Adrenal gland (tissue), 5 donors: ENCODE measurements around the gene TCERG1L.

Experiments
- POLR2A ChIP-seq, 2 donors: fragments of 450-650 bp; IDR thresholded peaks; one replicate each; pipeline ENCODE4 v1.6.1; 2017; ENCODE audit warnings: antibody characterized with exemption in 2 of 2, mild to moderate bottlenecking in 2 of 2, moderate library complexity in 1 of 2
- TF ChIP-seq, protein P1 (sequence below), 6 experiments: fragments of 450-650 bp in 4 of 6; fragments of 200-600 bp in 2 of 6; sonication (generic) in 1 of 6; IDR thresholded peaks; 1 replicate in 5 of 6; 2 replicates in 1 of 6; pipeline versions ENCODE4 v1.5.1 to v1.8.0; 2016 to 2021; ENCODE audit warnings: antibody characterized with exemption in 6 of 6, mild to moderate bottlenecking in 2 of 6, moderate library complexity in 1 of 6
- donor health status: DM: no; HTN: no; CAD: no.

GRCh38 chr10:131047501-131047900 is 264.0 kb downstream of the TCERG1L start:
- TF ChIP-seq, protein P1, sequence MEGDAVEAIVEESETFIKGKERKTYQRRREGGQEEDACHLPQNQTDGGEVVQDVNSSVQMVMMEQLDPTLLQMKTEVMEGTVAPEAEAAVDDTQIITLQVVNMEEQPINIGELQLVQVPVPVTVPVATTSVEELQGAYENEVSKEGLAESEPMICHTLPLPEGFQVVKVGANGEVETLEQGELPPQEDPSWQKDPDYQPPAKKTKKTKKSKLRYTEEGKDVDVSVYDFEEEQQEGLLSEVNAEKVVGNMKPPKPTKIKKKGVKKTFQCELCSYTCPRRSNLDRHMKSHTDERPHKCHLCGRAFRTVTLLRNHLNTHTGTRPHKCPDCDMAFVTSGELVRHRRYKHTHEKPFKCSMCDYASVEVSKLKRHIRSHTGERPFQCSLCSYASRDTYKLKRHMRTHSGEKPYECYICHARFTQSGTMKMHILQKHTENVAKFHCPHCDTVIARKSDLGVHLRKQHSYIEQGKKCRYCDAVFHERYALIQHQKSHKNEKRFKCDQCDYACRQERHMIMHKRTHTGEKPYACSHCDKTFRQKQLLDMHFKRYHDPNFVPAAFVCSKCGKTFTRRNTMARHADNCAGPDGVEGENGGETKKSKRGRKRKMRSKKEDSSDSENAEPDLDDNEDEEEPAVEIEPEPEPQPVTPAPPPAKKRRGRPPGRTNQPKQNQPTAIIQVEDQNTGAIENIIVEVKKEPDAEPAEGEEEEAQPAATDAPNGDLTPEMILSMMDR (IDR thresholded peaks at IDR 0.05) = no peak
- no peak for TF ChIP-seq POLR2A (IDR thresholded peaks at IDR 0.05)
